GM19035 (cell line): Measurements from ENCODE around the gene SYCE1L.
"Not testable (repeated sequence)": the region's sequence is repeated elsewhere in the genome, so short reads cannot be mapped to it uniquely, and the experiment has no call there.

Source experiments
- ATAC-seq: cut with Tn5 transposase; IDR thresholded peaks from one replicate; pipeline ENCODE4 v1.9.1; 2021; ENCODE audit not compliant: unreplicated experiment

Gene SYCE1L

GRCh38 chr16:77242471-77242870, 43.3 kb downstream of the SYCE1L start:
- ATAC-seq: not testable (repeated sequence)

DNA sequence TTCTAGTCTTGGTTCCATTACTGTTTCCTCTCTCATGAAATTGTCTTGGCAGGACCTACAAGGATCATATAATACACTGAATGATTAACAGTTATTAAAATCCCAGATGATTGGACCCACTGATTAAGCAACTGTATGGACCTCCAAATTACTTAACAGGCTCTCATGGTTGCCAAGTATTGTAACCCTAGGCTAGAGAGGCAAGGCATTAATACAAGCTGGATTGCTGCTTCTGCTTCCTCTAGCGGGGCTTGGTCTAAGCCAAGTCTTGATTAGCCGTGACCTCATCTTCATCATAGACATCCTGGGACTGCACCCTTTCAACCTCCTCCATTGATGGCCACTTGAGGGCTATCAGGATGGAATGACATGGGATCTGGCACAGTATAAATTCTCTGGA, 46.9 kb downstream of the SYCE1L start:
- no peak for ATAC-seq

DNA sequence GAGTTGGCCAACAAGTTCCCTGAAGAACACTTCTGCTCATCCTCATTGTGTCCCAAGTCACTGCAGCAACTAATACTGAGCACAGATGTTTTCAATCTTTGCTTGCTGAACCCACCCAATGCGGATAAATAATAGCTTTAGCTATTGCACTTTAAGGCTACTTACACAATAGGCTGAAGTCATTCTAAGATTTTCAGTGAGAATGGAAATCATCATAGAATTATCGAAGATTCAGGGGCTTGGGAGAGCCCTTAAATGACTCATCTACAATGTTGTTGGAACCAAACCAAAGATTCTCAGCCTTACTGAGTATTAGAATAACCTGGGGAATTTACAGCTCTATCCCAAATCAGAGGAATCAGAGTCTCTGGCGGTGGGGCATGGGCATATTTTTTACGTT, 51.2 kb downstream of the SYCE1L start:
- ATAC-seq: no peak
